ENCODE data around the gene ZC3H12C.

- TF ChIP-seq GATA2 (IDR thresholded peaks at IDR 0.05; ENCODE audit: low read depth, low read length) (no peak), GATA3 (IDR thresholded peaks at IDR 0.05; ENCODE audit: low read depth, low read length) (no peak)
Measured at GRCh38 chr11:110079726-110080125, 13.5 kb upstream of the ZC3H12C start.
